WTC11 (cell line): ENCODE data around the gene TMEFF1. TPM values are rescaled to one million over a fixed set of nuclear protein-coding genes. Genes with fewer than 3 reads are reported as not detected.

Source experiments
- ATAC-seq: fragments of 200-7000 bp; cut with Tn5 transposase; 2 replicates; pipeline ENCODE4 v1.10.0; 2021; ENCODE audit warnings: mild to moderate bottlenecking, moderate library complexity
- CTCF ChIA-PET: fragments of 300-600 bp; sonication (Branson Sonifier 250); formaldehyde crosslinking; loops from one replicate; lab custom pipeline; 2021; ENCODE audit warnings: antibody characterized with exemption; lab: Charles Lee
- POLR2A ChIA-PET: fragments of 350-600 bp; sonication (Branson Sonifier 250); formaldehyde crosslinking; loops from one replicate; lab custom pipeline; 2021; ENCODE audit warnings: antibody characterized with exemption; lab: Charles Lee
- DNase-seq: peaks from one replicate; pipeline ENCODE4 v3.0.0; 2021; ENCODE audit warnings: low spot score
- H3K27ac Mint-ChIP-seq: 2 replicates; pipeline ENCODE4 v1.8.0; 2021; ENCODE audit warnings: mixed read lengths
- H3K27me3 Mint-ChIP-seq: 2 replicates; pipeline ENCODE4 v1.8.0; 2021; ENCODE audit warnings: low read depth, mild to moderate bottlenecking, moderate library complexity, mixed read lengths
- H3K36me3 Mint-ChIP-seq: 2 replicates; pipeline ENCODE4 v1.8.0; 2021; ENCODE audit warnings: mixed read lengths
- H3K4me1 Mint-ChIP-seq: 2 replicates; pipeline ENCODE4 v1.8.0; 2022; ENCODE audit warnings: mixed read lengths
- H3K4me3 Mint-ChIP-seq: 2 replicates; pipeline ENCODE4 v1.8.0; 2021; ENCODE audit warnings: mild to moderate bottlenecking, moderate library complexity, mixed read lengths
- H3K9me3 Mint-ChIP-seq: 2 replicates; pipeline ENCODE4 v1.8.0; 2021; ENCODE audit warnings: mixed read lengths
- AFF4 ChIP-seq: sonication (generic); formaldehyde crosslinking; IDR thresholded peaks from 2 replicates; pipeline ENCODE4 v1.8.1; 2023; ENCODE audit warnings: mild to moderate bottlenecking, missing genetic modification reagents, borderline replicate concordance
- CTCF ChIP-seq: fragments of 200-600 bp; IDR thresholded peaks from 2 replicates; pipeline ENCODE4 v1.8.0; 2022; ENCODE audit warnings: antibody characterized with exemption
- FOXJ3 ChIP-seq: sonication (generic); formaldehyde crosslinking; IDR thresholded peaks from 2 replicates; pipeline ENCODE4 v1.9.0; 2021; ENCODE audit warnings: missing genetic modification reagents, mild to moderate bottlenecking, borderline replicate concordance
- FOXK1 ChIP-seq: sonication (generic); formaldehyde crosslinking; IDR thresholded peaks from 2 replicates; pipeline ENCODE4 v1.8.0; 2022; ENCODE audit warnings: mild to moderate bottlenecking, moderate library complexity, missing genetic modification reagents
- HMGA2 ChIP-seq: fragments of 250-450 bp; sonication (Bioruptor Pico); IDR thresholded peaks from 2 replicates; pipeline ENCODE4 v1.4.0; 2021; ENCODE audit warnings: mild to moderate bottlenecking, moderate library complexity
- NFATC4 ChIP-seq: fragments of 250-450 bp; sonication (Bioruptor Pico); IDR thresholded peaks from 2 replicates; pipeline ENCODE4 v1.9.0; 2021; ENCODE audit warnings: mild to moderate bottlenecking
- NFYB ChIP-seq: sonication (generic); formaldehyde crosslinking; conservative IDR thresholded peaks from 2 replicates; pipeline ENCODE4 v1.8.0; 2022; ENCODE audit warnings: low read depth, missing genetic modification reagents
- NR2C2 ChIP-seq: sonication (generic); formaldehyde crosslinking; IDR thresholded peaks from 2 replicates; pipeline ENCODE4 v1.8.0; 2022; ENCODE audit warnings: mild to moderate bottlenecking, missing genetic modification reagents
- SMAD3 ChIP-seq: sonication (generic); formaldehyde crosslinking; IDR thresholded peaks from 2 replicates; pipeline ENCODE4 v1.8.0; 2022; ENCODE audit warnings: missing genetic modification reagents, mild to moderate bottlenecking, borderline replicate concordance
- TCF7 ChIP-seq: sonication (generic); formaldehyde crosslinking; IDR thresholded peaks from 2 replicates; pipeline ENCODE4 v1.8.0; 2022; ENCODE audit warnings: mild to moderate bottlenecking, low read depth, missing genetic modification reagents, moderate library complexity
- TP53 ChIP-seq: sonication (generic); formaldehyde crosslinking; IDR thresholded peaks from 2 replicates; pipeline ENCODE4 v1.8.1; 2023; ENCODE audit warnings: mild to moderate bottlenecking, missing genetic modification reagents
- ZNF138 ChIP-seq: sonication (generic); formaldehyde crosslinking; conservative IDR thresholded peaks from 2 replicates; pipeline ENCODE4 v1.8.1; 2022; ENCODE audit warnings: mild to moderate bottlenecking, moderate library complexity, missing genetic modification reagents
- ZNF317 ChIP-seq: sonication (generic); formaldehyde crosslinking; IDR thresholded peaks from 2 replicates; pipeline ENCODE4 v1.8.1; 2023; ENCODE audit warnings: low read depth, mild to moderate bottlenecking, moderate library complexity, missing genetic modification reagents, borderline replicate concordance
- ZNF396 ChIP-seq: fragments of 250-450 bp; sonication (Bioruptor Pico); IDR thresholded peaks from 2 replicates; pipeline ENCODE4 v1.8.0; 2021; ENCODE audit warnings: mild to moderate bottlenecking, moderate library complexity, borderline replicate concordance
- ZNF416 ChIP-seq: fragments of 250-450 bp; sonication (Bioruptor Pico); IDR thresholded peaks from 2 replicates; pipeline ENCODE4 v1.9.0; 2021; ENCODE audit warnings: mild to moderate bottlenecking, inconsistent platforms
- ZNF671 ChIP-seq: fragments of 250-450 bp; sonication (Bioruptor Pico); IDR thresholded peaks from 2 replicates; pipeline ENCODE4 v1.8.0; 2021; ENCODE audit warnings: mild to moderate bottlenecking
- total RNA-seq: library from RNA; stranded (reverse); gene quantifications from 3 replicates; pipeline ENCODE4 v1.2.3, GENCODE V29; 2021
- TF ChIP-seq, protein P1 (sequence below): sonication (generic); formaldehyde crosslinking; IDR thresholded peaks from 2 replicates; pipeline ENCODE4 v1.8.0; 2022; ENCODE audit warnings: mild to moderate bottlenecking, missing genetic modification reagents
- TF ChIP-seq, protein P2 (sequence below): sonication (generic); formaldehyde crosslinking; IDR thresholded peaks from 2 replicates; pipeline ENCODE4 v1.8.0; 2023; ENCODE audit warnings: mild to moderate bottlenecking, missing genetic modification reagents

TMEFF1 gene
- total RNA-seq, 1 experiment from 2014 or later, result 62.7 TPM

DNA sequence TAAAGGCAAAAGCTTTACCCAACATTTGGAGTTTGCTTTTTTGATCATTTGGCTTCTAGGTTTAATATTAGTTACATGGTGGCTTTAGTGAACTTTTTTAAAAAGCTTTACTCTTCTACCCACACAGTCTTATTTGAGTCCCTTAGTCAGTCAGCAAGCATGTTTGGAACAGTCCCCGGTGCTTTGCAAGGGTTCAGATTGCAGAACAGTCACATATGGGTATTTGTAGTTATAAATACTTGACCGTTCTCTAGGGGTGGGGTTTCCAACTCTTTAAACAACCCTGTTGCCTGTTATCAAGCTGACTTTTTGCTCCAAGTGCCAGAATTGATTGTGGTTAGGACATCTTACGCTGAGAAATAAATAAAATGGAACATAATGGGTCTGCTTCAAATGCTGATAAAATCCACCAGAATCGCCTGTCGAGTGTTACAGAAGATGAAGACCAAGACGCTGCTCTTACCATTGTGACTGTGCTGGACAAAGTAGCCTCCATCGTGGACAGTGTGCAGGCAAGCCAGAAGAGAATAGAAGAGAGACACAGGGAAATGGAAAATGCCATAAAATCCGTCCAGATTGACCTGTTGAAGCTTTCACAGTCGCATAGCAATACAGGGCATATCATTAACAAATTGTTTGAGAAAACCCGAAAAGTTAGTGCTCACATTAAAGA, 105.0 kb downstream of the TMEFF1 start, which contains the start of gene CAVIN4:
Gene CAVIN4 (plus strand): TSS at position 304 of the 673 bp plus-strand sequence. CDS start 65 bp downstream, at position 369.
- no peak within 1 kb of the TSS for H3K4me3 Mint-ChIP-seq
- ChIA-PET CTCF (interaction anchor here (1.0 kb wide), 1 partner anchor 214 kb away, joined by 3 read pairs; no protein-coding TSS in a partner anchor), POLR2A (no interaction called here)
- no peaks in the 10 kb centered on the region for H3K27me3 Mint-ChIP-seq
- H3K9me3 Mint-ChIP-seq, result no peaks in the 10 kb centered on the region
- H3K4me1 Mint-ChIP-seq, result no peaks in the 10 kb centered on the region
- no peak for DNase-seq
- ATAC-seq, result no peak
- TF ChIP-seq, protein P1, sequence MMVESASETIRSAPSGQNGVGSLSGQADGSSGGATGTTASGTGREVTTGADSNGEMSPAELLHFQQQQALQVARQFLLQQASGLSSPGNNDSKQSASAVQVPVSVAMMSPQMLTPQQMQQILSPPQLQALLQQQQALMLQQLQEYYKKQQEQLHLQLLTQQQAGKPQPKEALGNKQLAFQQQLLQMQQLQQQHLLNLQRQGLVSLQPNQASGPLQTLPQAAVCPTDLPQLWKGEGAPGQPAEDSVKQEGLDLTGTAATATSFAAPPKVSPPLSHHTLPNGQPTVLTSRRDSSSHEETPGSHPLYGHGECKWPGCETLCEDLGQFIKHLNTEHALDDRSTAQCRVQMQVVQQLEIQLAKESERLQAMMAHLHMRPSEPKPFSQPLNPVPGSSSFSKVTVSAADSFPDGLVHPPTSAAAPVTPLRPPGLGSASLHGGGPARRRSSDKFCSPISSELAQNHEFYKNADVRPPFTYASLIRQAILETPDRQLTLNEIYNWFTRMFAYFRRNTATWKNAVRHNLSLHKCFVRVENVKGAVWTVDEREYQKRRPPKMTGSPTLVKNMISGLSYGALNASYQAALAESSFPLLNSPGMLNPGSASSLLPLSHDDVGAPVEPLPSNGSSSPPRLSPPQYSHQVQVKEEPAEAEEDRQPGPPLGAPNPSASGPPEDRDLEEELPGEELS (CRISPR knock-in tag), result no peak
- TF ChIP-seq FOXK1 (CRISPR knock-in tag), result no peak
- TF ChIP-seq SMAD3 (CRISPR knock-in tag), result no peak
- no peak for TF ChIP-seq ZNF396 (CRISPR knock-in tag)
- TF ChIP-seq HMGA2 (CRISPR knock-in tag), result no peak
- TF ChIP-seq AFF4 (CRISPR knock-in tag), result no peak
- no peak for TF ChIP-seq ZNF138 (CRISPR knock-in tag)
- no peak for TF ChIP-seq ZNF671 (CRISPR knock-in tag)
- no peak for TF ChIP-seq FOXJ3 (CRISPR knock-in tag)
- H3K36me3 Mint-ChIP-seq, result peaks cover 19% of the 10 kb centered on the region; the same call in 1 of the 2 replicates
- H3K27ac Mint-ChIP-seq, result no peak within 1 kb of the TSS

- H3K27ac Mint-ChIP-seq, result no peak overlapping the region
- no peaks in the 10 kb centered on the region for H3K9me3 Mint-ChIP-seq
- H3K36me3 Mint-ChIP-seq, result peaks cover 17% of the 10 kb centered on the region; the same call in 1 of the 2 replicates
- no peaks in the 10 kb centered on the region for H3K27me3 Mint-ChIP-seq
- ATAC-seq (no peak), DNase-seq (no peak)
- no peak overlapping the region for H3K4me3 Mint-ChIP-seq
- no peaks in the 10 kb centered on the region for H3K4me1 Mint-ChIP-seq
- ChIA-PET CTCF (no interaction called here), POLR2A (no interaction called here)
- no peak for TF ChIP-seq ZNF317 (CRISPR knock-in tag)
- TF ChIP-seq TCF7 (CRISPR knock-in tag), result no peak
- TF ChIP-seq CTCF, result no peak
- TF ChIP-seq NFATC4 (CRISPR knock-in tag), result no peak
- no peak for TF ChIP-seq NFYB
These were observed 105.7 kb downstream of the TMEFF1 start for GRCh38 chr9:100578610-100579009.

DNA sequence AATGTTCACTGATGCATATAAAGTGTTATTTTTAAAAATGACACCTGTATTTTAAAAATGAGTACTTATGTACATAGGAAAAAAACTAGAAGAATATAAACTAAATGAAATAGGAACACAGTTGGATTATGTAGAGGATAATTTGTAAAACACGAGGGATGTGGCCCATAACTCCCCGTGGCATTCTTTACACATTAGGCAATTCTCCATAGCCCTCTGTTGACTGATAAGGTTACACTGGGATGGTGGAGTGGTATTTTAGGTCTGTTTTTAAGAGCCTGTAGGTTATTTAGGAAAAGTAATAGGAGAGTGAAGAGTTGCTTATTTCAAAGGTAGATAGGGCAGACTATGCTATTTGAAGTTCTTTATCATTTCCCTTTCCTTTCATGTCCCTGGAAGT, 106.7 kb downstream of the TMEFF1 start:
- no peak overlapping the region for H3K27ac Mint-ChIP-seq
- no peaks in the 10 kb centered on the region for H3K27me3 Mint-ChIP-seq
- no peaks in the 10 kb centered on the region for H3K4me1 Mint-ChIP-seq
- no peak for DNase-seq
- POLR2A ChIA-PET, result no interaction called here
- H3K36me3 Mint-ChIP-seq, result peaks cover 14% of the 10 kb centered on the region; the same call in 1 of the 2 replicates
- CTCF ChIA-PET, result no interaction called here
- no peak for ATAC-seq
- H3K4me3 Mint-ChIP-seq, result no peak overlapping the region
- no peaks in the 10 kb centered on the region for H3K9me3 Mint-ChIP-seq
- TF ChIP-seq ZNF416 (CRISPR knock-in tag), result no peak
- TF ChIP-seq NFATC4 (CRISPR knock-in tag), result no peak
- no peak for TF ChIP-seq ZNF138 (CRISPR knock-in tag)
- TF ChIP-seq, protein P1 (CRISPR knock-in tag), result no peak
- no peak for TF ChIP-seq TP53 (CRISPR knock-in tag)
- TF ChIP-seq HMGA2 (CRISPR knock-in tag), result no peak
- TF ChIP-seq, protein P2, sequence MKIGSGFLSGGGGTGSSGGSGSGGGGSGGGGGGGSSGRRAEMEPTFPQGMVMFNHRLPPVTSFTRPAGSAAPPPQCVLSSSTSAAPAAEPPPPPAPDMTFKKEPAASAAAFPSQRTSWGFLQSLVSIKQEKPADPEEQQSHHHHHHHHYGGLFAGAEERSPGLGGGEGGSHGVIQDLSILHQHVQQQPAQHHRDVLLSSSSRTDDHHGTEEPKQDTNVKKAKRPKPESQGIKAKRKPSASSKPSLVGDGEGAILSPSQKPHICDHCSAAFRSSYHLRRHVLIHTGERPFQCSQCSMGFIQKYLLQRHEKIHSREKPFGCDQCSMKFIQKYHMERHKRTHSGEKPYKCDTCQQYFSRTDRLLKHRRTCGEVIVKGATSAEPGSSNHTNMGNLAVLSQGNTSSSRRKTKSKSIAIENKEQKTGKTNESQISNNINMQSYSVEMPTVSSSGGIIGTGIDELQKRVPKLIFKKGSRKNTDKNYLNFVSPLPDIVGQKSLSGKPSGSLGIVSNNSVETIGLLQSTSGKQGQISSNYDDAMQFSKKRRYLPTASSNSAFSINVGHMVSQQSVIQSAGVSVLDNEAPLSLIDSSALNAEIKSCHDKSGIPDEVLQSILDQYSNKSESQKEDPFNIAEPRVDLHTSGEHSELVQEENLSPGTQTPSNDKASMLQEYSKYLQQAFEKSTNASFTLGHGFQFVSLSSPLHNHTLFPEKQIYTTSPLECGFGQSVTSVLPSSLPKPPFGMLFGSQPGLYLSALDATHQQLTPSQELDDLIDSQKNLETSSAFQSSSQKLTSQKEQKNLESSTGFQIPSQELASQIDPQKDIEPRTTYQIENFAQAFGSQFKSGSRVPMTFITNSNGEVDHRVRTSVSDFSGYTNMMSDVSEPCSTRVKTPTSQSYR (CRISPR knock-in tag), result no peak
- TF ChIP-seq NR2C2, result no peak
